Keratinocyte (primary cell): ENCODE results near the gene ADGRD1. TPM values are rescaled to one million over a fixed set of nuclear protein-coding genes. Genes with fewer than 3 reads are reported as not detected.

Experiments
- DNase-seq: peaks from one replicate; pipeline ENCODE4 v3.0.0-alpha.2; 2011; ENCODE audit warnings: low read depth, missing footprints, low spot score
- FAIRE-seq: peaks from 2 replicates; lab custom pipeline; 2011; peaks lifted over from hg19 to GRCh38; lab: Jason Lieb, UNC
- H2AFZ ChIP-seq: 2 replicates; pipeline ENCODE4 v1.6.0; 2012; ENCODE audit warnings: low read length, control low read depth, inconsistent platforms; ENCODE audit not compliant: control insufficient read depth
- H3K27ac ChIP-seq: 2 replicates; pipeline ENCODE4 v1.5.1; 2011; ENCODE audit warnings: low read length; ENCODE audit not compliant: control insufficient read depth, insufficient read depth
- H3K27me3 ChIP-seq: 3 replicates; pipeline ENCODE4 v1.6.0; 2011; ENCODE audit warnings: low read length; ENCODE audit not compliant: control insufficient read depth, insufficient read depth; ENCODE audit errors: extremely low read depth
- H3K36me3 ChIP-seq, 2 experiments: 2 replicates in 1 of 2; 3 replicates in 1 of 2; pipeline ENCODE4 v1.5.1; 2011; ENCODE audit warnings: low read length in 2 of 2, mild to moderate bottlenecking in 1 of 2; ENCODE audit not compliant: control insufficient read depth in 2 of 2, insufficient read depth in 2 of 2; ENCODE audit errors: extremely low read depth in 1 of 2
- H3K4me1 ChIP-seq: 3 replicates; pipeline ENCODE4 v1.5.1; 2011; ENCODE audit warnings: low read length; ENCODE audit not compliant: control insufficient read depth, insufficient read depth; ENCODE audit errors: extremely low read depth
- H3K4me2 ChIP-seq: 3 replicates; pipeline ENCODE4 v1.6.0; 2011; ENCODE audit warnings: low read depth, low read length; ENCODE audit not compliant: control insufficient read depth, insufficient read depth; ENCODE audit errors: extremely low read depth
- H3K4me3 ChIP-seq, 3 experiments: fragments of 200-600 bp in 1 of 3; sonication (generic) in 1 of 3; 2 replicates in 2 of 3; 3 replicates in 1 of 3; pipeline ENCODE4 v1.5.1; 2011 to 2016; ENCODE audit warnings: low read length in 3 of 3, mild to moderate bottlenecking in 3 of 3, control low read depth in 2 of 3, inconsistent platforms in 1 of 3, low read depth in 1 of 3, mixed read lengths in 1 of 3, mixed run types in 1 of 3, moderate library complexity in 1 of 3; ENCODE audit not compliant: control insufficient read depth in 2 of 3, insufficient read depth in 2 of 3; ENCODE audit errors: extremely low read depth in 1 of 3
- H3K79me2 ChIP-seq: 2 replicates; pipeline ENCODE4 v1.6.0; 2012; ENCODE audit warnings: low read length; ENCODE audit not compliant: control insufficient read depth, insufficient read depth
- H3K9ac ChIP-seq: 3 replicates; pipeline ENCODE4 v1.6.0; 2011; ENCODE audit warnings: low read length; ENCODE audit not compliant: control insufficient read depth, insufficient read depth; ENCODE audit errors: extremely low read depth
- H3K9me1 ChIP-seq: 3 replicates; pipeline ENCODE4 v1.6.0; 2011; ENCODE audit warnings: low read length; ENCODE audit not compliant: control insufficient read depth, insufficient read depth; ENCODE audit errors: extremely low read depth
- H3K9me3 ChIP-seq: 2 replicates; pipeline ENCODE4 v1.5.1; 2012; ENCODE audit warnings: low read depth, low read length; ENCODE audit not compliant: control insufficient read depth
- H4K20me1 ChIP-seq: 3 replicates; pipeline ENCODE4 v1.6.0; 2011; ENCODE audit warnings: low read length; ENCODE audit not compliant: control insufficient read depth, insufficient read depth; ENCODE audit errors: extremely low read depth
- CTCF ChIP-seq, 3 experiments: IDR thresholded peaks in 1 of 3; conservative IDR thresholded peaks in 1 of 3; optimal IDR thresholded peaks in 1 of 3; 2 replicates in 2 of 3; 3 replicates in 1 of 3; pipeline versions ENCODE3 to v1.5.1; 2011; ENCODE audit warnings: low read length in 3 of 3, mild to moderate bottlenecking in 3 of 3, moderate library complexity in 2 of 3, control low read depth in 1 of 3, inconsistent platforms in 1 of 3; ENCODE audit not compliant: insufficient read depth in 2 of 3; ENCODE audit errors: extremely low read depth in 1 of 3
- EZH2 ChIP-seq: IDR thresholded peaks from one replicate; pipeline ENCODE4 v1.6.1; 2012; ENCODE audit warnings: inconsistent platforms, mild to moderate bottlenecking, low read length, moderate library complexity
- dilution Hi-C: fragments of 300-500 bp; cut with MboI; formaldehyde crosslinking; loops from one replicate; pipeline ENCODE4 v1.7.0; 2020; ENCODE audit warnings: low sequenced_read_pairs; ENCODE audit not compliant: extremely low pct_ligation_motif_present
- polyA plus RNA-seq, 5 experiments: library from polyadenylated mRNA; depleted of rRNA in 3 of 5; stranded (reverse) in 3 of 5; stranded (forward) in 1 of 5; unstranded in 1 of 5; fragments of >200 nt; gene quantifications; 1 replicate in 1 of 5; 2 replicates in 3 of 5; 3 replicates in 1 of 5; pipeline versions ENCODE4 v1.2.1 to v1.2.3, GENCODE V29; 2011 to 2012; ENCODE audit warnings: missing spikeins in 2 of 5, low read depth in 1 of 5, low replicate concordance in 1 of 5

Gene ADGRD1
- polyA plus RNA-seq, 1 donor (not counting 4 experiments of a cell fraction or from before 2014, with no cell fraction given) = not detected

- Histone ChIP-seq H3K9ac (no peak overlapping the region), H3K27me3 (peaks cover 5% of the 10 kb centered on the region)
Measured at GRCh38 chr12:131035245-131035681, 81.6 kb downstream of the ADGRD1 start.

GRCh38 chr12:131038159-131038558 is 84.5 kb downstream of the ADGRD1 start:
- dilution Hi-C loops = no loop called here
- Histone ChIP-seq H4K20me1 (no peaks in the 10 kb centered on the region), H2AFZ (no peak overlapping the region), H3K27me3 (peaks cover 5% of the 10 kb centered on the region), H3K9ac (no peak overlapping the region), H3K4me1 (no peaks in the 10 kb centered on the region), H3K9me1 (no peaks in the 10 kb centered on the region), H3K79me2 (no peaks in the 10 kb centered on the region), H3K4me3 (no peak overlapping the region), H3K36me3 (no peaks in the 10 kb centered on the region), H3K9me3 (peaks cover 10% of the 10 kb centered on the region), H3K27ac (no peak overlapping the region), H3K4me2 (no peak overlapping the region)
- FAIRE-seq (no peak), DNase-seq (no peak)
- no peak for TF ChIP-seq CTCF (optimal IDR thresholded peaks at IDR 0.05 in 1 of 3, IDR thresholded peaks at IDR 0.05 in 1 of 3, conservative IDR thresholded peaks at IDR 0.05 in 1 of 3; ENCODE audit: extremely low read depth in 1 of 3, insufficient read depth in 2 of 3, low read length in 3 of 3)
- TF ChIP-seq EZH2 = no peak

More at GRCh38 chr12:131035245-131035681, 81.6 kb downstream of the ADGRD1 start:
- Histone ChIP-seq H3K9me3 (peaks cover 10% of the 10 kb centered on the region), H3K79me2 (no peaks in the 10 kb centered on the region), H3K27ac (no peak overlapping the region), H3K9me1 (no peaks in the 10 kb centered on the region), H3K4me1 (no peaks in the 10 kb centered on the region), H3K4me2 (no peak overlapping the region), H3K4me3 (no peak overlapping the region), H4K20me1 (no peaks in the 10 kb centered on the region), H3K36me3 (no peaks in the 10 kb centered on the region), H2AFZ (no peak overlapping the region)
- FAIRE-seq (no peak), DNase-seq (no peak)
- no peak for TF ChIP-seq EZH2
- TF ChIP-seq CTCF (optimal IDR thresholded peaks at IDR 0.05 in 1 of 3, IDR thresholded peaks at IDR 0.05 in 1 of 3, conservative IDR thresholded peaks at IDR 0.05 in 1 of 3; ENCODE audit: extremely low read depth in 1 of 3, insufficient read depth in 2 of 3, low read length in 3 of 3) = no peak
- dilution Hi-C loops = no loop called here
